Measurements from ENCODE around the gene ZKSCAN3. TPM values are rescaled to one million over a fixed set of nuclear protein-coding genes. Genes with fewer than 3 reads are reported as not detected.

The ZKSCAN3 gene
- total RNA-seq, 2 experiments from 2014 or later, result 3.2 to 6.7 TPM

DNA sequence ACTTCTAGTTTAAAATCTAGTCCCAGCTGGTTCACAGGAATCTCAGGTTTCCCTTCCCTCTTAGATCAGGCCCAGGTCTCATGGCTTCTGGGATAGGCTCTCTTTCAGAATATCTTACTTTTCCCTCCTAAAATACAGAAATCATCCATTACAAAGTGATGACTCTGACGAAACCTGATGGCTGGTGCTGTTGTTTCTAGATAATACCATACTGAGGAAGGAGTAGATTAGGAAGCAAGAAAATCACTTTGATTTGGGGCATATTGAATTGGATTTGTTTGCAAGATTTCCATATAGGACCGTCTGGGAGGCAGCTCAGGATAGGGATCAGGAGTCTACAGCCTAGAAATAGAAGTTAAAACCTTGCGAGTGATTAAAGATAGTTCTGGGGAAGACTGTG is 3.6 kb downstream of the ZKSCAN3 start:
- peaks cover 23% of the 10 kb centered on the region for H3K36me3 ChIP-seq (ENCODE audit: insufficient read depth, low read length)
- H2AFZ ChIP-seq (ENCODE audit: low read length), result no peak overlapping the region
- peaks cover 10% of the 10 kb centered on the region; the same call in 1 of the 2 replicates for H3K79me2 ChIP-seq (ENCODE audit: insufficient read depth, low read depth, low read length)
- no peak overlapping the region for H3K4me3 ChIP-seq (ENCODE audit: low read depth, low read length, poor library complexity, severe bottlenecking)
- ChIA-PET CTCF (ENCODE audit: unreplicated experiment) (no interaction called here), POLR2A (interaction anchor here (0.6 kb wide), 1 partner anchor 488 kb away, joined by 4 read pairs; no protein-coding TSS in a partner anchor)
- H3K27ac ChIP-seq (ENCODE audit: low read depth, low read length, poor library complexity, severe bottlenecking), result no peak overlapping the region
- TF ChIP-seq, protein P1, sequence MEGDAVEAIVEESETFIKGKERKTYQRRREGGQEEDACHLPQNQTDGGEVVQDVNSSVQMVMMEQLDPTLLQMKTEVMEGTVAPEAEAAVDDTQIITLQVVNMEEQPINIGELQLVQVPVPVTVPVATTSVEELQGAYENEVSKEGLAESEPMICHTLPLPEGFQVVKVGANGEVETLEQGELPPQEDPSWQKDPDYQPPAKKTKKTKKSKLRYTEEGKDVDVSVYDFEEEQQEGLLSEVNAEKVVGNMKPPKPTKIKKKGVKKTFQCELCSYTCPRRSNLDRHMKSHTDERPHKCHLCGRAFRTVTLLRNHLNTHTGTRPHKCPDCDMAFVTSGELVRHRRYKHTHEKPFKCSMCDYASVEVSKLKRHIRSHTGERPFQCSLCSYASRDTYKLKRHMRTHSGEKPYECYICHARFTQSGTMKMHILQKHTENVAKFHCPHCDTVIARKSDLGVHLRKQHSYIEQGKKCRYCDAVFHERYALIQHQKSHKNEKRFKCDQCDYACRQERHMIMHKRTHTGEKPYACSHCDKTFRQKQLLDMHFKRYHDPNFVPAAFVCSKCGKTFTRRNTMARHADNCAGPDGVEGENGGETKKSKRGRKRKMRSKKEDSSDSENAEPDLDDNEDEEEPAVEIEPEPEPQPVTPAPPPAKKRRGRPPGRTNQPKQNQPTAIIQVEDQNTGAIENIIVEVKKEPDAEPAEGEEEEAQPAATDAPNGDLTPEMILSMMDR (conservative IDR thresholded peaks at IDR 0.05; ENCODE audit: low read length), result no peak
- no peak for TF ChIP-seq EZH2phosphoT487 (IDR thresholded peaks at IDR 0.05; ENCODE audit: borderline replicate concordance, low read depth, low read length)
- no peak overlapping the region for H3K4me2 ChIP-seq (ENCODE audit: low read length)
- no TSS peak for BruUV-seq (replicated peaks)
- peaks cover 35% of the 10 kb centered on the region for H3K9me3 ChIP-seq (ENCODE audit: low read length)
- no peaks in the 10 kb centered on the region; the same call in 1 of the 2 replicates for H3K9me2 ChIP-seq (ENCODE audit: insufficient read depth, low read length)
- H4K20me1 ChIP-seq (ENCODE audit: insufficient read depth, low read length), result no peaks in the 10 kb centered on the region
- H3K4me1 ChIP-seq (ENCODE audit: insufficient read depth, low read length, poor library complexity, severe bottlenecking), result peaks cover 12% of the 10 kb centered on the region
- intact Hi-C loops (cut with micrococcal nuclease; ENCODE audit: unreplicated experiment), result loop anchor here (5.0 kb wide), 2 partner anchors 101 to 451 kb away; partner anchors contain the start of gene ZKSCAN4
- DNase-seq (ENCODE audit: low spot score), result no peak

DNA sequence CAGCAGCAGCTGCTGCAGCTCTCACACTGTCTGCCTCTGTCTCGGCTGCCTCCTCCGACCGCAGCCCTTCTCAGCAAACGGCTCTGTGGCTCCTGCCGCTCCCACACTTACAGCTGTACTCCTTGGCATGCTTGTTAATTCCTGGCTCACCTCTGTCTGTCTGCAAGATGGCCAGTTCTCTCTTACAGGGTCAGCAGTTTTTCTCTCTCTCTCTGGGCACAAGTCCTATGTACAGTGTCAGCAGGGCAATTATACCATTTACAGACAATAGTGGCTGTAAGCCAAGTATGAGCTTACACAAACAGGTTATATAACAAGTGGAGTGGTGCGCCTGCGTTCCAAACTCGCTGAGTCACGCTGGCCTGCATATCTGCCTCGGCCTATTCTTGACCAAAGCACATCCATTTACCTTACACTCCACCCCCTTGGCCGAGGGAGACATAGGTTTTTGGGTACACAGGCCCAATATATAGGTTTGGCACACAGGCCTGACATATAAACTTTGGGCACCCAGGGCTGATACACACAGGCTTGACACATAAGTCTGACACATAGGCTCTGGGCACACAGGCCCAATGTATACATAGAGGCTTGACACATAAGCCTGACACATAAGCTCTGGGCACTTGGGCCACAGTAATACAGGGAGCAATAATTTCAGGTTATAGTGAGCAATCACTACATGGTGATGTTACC is 4.4 kb downstream of the ZKSCAN3 start:
- Histone ChIP-seq H3K36me3 (ENCODE audit: insufficient read depth, low read length) (peaks cover 23% of the 10 kb centered on the region), H2AFZ (ENCODE audit: low read length) (no peak overlapping the region), H3K9me2 (ENCODE audit: insufficient read depth, low read length) (no peaks in the 10 kb centered on the region), H4K20me1 (ENCODE audit: insufficient read depth, low read length) (no peaks in the 10 kb centered on the region), H3K4me1 (ENCODE audit: insufficient read depth, low read length, poor library complexity, severe bottlenecking) (peaks cover 12% of the 10 kb centered on the region), H3K79me2 (ENCODE audit: insufficient read depth, low read depth, low read length) (peaks cover 10% of the 10 kb centered on the region; the same call in 1 of the 2 replicates), H3K4me2 (ENCODE audit: low read length) (no peak overlapping the region), H3K27ac (ENCODE audit: low read depth, low read length, poor library complexity, severe bottlenecking) (no peak overlapping the region), H3K9me3 (ENCODE audit: low read length) (peaks cover 35% of the 10 kb centered on the region), H3K4me3 (ENCODE audit: low read depth, low read length, poor library complexity, severe bottlenecking) (no peak overlapping the region)
- peak; percentile 64 for DNase-seq (ENCODE audit: low spot score)
- intact Hi-C loops (cut with micrococcal nuclease; ENCODE audit: unreplicated experiment), result loop anchor here (5.0 kb wide), 2 partner anchors 102 to 452 kb away; partner anchors contain the start of gene ZKSCAN4
- TF ChIP-seq EZH2phosphoT487 (IDR thresholded peaks at IDR 0.05; ENCODE audit: borderline replicate concordance, low read depth, low read length), result no peak
- TF ChIP-seq, protein P1 (conservative IDR thresholded peaks at IDR 0.05; ENCODE audit: low read length), result no peak
- no TSS peak for BruUV-seq (replicated peaks)
- ChIA-PET CTCF (ENCODE audit: unreplicated experiment) (no interaction called here), POLR2A (no interaction called here)
